ENCODE results near the gene CELF2. TPM values are rescaled to one million over a fixed set of nuclear protein-coding genes. Genes with fewer than 3 reads are reported as not detected.

The CELF2 gene
- total and polyA plus RNA-seq, 9 of the 15 experiments (the other 6 are each of a cell fraction or from before 2014, with no cell fraction given): 4.0 to 20.3 (median 11.1) TPM

- ChIA-PET CTCF (ENCODE audit: low intra/inter-chr PET ratio) (no interaction called here), POLR2A (no interaction called here)
- Histone ChIP-seq H3K36me3 (ENCODE audit: control insufficient read depth, insufficient read depth, low read length) (no peaks in the 10 kb centered on the region), H4K20me1 (replicated peaks; ENCODE audit: control insufficient read depth, insufficient read depth, low read length) (no peaks in the 10 kb centered on the region), H3K27ac (ENCODE audit: extremely low read depth, low read depth, low read length) (no peak overlapping the region), H3K4me1 (replicated peaks in 1 of 2; ENCODE audit: control insufficient read depth in 2 of 2, insufficient read depth in 2 of 2, low read length in 2 of 2) (no peaks in the 10 kb centered on the region), H3K9me1 (ENCODE audit: control insufficient read depth, insufficient read depth, low read length) (no peaks in the 10 kb centered on the region), H3K9me3 (replicated peaks; ENCODE audit: control insufficient read depth, insufficient read depth, low read depth, low read length) (no peaks in the 10 kb centered on the region), H2AFZ (ENCODE audit: low read depth, low read length) (no peak overlapping the region), H3K27me3 (ENCODE audit: control insufficient read depth in 2 of 2, insufficient read depth in 2 of 2, low read length in 2 of 2) (no peaks in the 10 kb centered on the region; a peak in 1 of 5 replicates), H3K4me3 (no peak overlapping the region), H3K4me2 (ENCODE audit: insufficient read depth, low read length) (no peak overlapping the region), H3K79me2 (ENCODE audit: control insufficient read depth, insufficient read depth, low read length) (no peaks in the 10 kb centered on the region), H3K9ac (ENCODE audit: insufficient read depth in 1 of 2, low read depth in 2 of 2, low read length in 2 of 2) (no peak overlapping the region)
- FAIRE-seq (no peak), DNase-seq (ENCODE audit: extremely low read depth in 1 of 4, low spot score in 3 of 4) (no peak), ATAC-seq (no peak)
- WGBS (ENCODE audit: insufficient coverage, low coverage, missing lambda C conversion rate): under 1% methylated on average over 6 of the region's 6 CpGs
- intact Hi-C loops (cut with micrococcal nuclease): no loop called here
- in situ Hi-C loops (cut with MboI): no loop called here
- no TSS peak for BruUV-seq (replicated peaks)
- TF ChIP-seq GTF3C2 (IDR thresholded peaks at IDR 0.05; ENCODE audit: borderline replicate concordance, extremely low read depth, insufficient read length): no peak
- no peak for TF ChIP-seq ZNF707 (CRISPR knock-in tag; conservative IDR thresholded peaks at IDR 0.05)
- TF ChIP-seq KDM5B (IDR thresholded peaks at IDR 0.05; ENCODE audit: insufficient replicate concordance, low read depth, low read length): no peak
- no peak for TF ChIP-seq ATF1 (CRISPR knock-in tag; IDR thresholded peaks at IDR 0.05)
- no peak for TF ChIP-seq ATF1 (tag; IDR thresholded peaks at IDR 0.05)
- TF ChIP-seq, protein P1, sequence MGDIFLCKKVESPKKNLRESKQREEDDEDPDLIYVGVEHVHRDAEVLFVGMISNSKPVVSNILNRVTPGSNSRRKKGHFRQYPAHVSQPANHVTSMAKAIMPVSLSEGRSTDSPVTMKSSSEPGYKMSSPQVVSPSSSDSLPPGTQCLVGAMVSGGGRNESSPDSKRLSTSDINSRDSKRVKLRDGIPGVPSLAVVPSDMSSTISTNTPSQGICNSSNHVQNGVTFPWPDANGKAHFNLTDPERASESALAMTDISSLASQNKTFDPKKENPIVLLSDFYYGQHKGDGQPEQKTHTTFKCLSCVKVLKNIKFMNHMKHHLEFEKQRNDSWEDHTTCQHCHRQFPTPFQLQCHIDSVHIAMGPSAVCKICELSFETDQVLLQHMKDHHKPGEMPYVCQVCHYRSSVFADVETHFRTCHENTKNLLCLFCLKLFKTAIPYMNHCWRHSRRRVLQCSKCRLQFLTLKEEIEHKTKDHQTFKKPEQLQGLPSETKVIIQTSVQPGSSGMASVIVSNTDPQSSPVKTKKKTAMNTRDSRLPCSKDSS (IDR thresholded peaks at IDR 0.05; ENCODE audit: low read depth, partially characterized antibody): no peak
- TF ChIP-seq ZNF146 (CRISPR knock-in tag; IDR thresholded peaks at IDR 0.05; ENCODE audit: unreplicated experiment): no peak
- TF ChIP-seq, protein P2, sequence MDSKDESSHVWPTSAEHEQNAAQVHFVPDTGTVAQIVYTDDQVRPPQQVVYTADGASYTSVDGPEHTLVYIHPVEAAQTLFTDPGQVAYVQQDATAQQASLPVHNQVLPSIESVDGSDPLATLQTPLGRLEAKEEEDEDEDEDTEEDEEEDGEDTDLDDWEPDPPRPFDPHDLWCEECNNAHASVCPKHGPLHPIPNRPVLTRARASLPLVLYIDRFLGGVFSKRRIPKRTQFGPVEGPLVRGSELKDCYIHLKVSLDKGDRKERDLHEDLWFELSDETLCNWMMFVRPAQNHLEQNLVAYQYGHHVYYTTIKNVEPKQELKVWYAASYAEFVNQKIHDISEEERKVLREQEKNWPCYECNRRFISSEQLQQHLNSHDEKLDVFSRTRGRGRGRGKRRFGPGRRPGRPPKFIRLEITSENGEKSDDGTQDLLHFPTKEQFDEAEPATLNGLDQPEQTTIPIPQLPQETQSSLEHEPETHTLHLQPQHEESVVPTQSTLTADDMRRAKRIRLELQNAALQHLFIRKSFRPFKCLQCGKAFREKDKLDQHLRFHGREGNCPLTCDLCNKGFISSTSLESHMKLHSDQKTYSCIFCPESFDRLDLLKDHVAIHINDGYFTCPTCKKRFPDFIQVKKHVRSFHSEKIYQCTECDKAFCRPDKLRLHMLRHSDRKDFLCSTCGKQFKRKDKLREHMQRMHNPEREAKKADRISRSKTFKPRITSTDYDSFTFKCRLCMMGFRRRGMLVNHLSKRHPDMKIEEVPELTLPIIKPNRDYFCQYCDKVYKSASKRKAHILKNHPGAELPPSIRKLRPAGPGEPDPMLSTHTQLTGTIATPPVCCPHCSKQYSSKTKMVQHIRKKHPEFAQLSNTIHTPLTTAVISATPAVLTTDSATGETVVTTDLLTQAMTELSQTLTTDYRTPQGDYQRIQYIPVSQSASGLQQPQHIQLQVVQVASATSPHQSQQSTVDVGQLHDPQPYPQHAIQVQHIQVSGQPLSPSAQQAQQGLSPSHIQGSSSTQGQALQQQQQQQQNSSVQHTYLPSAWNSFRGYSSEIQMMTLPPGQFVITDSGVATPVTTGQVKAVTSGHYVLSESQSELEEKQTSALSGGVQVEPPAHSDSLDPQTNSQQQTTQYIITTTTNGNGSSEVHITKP (IDR thresholded peaks at IDR 0.05; ENCODE audit: partially characterized antibody): no peak
- TF ChIP-seq ZNF354B (CRISPR knock-in tag; IDR thresholded peaks at IDR 0.05): no peak
- TF ChIP-seq SOX6 (IDR thresholded peaks at IDR 0.05): no peak
- TF ChIP-seq MCM7 (IDR thresholded peaks at IDR 0.05): no peak
- no peak for TF ChIP-seq GATAD2A (IDR thresholded peaks at IDR 0.05)
- TF ChIP-seq ZNF324 (CRISPR knock-in tag; IDR thresholded peaks at IDR 0.05): no peak
These were observed 30.6 kb upstream of the CELF2 start for GRCh38 chr10:10987111-10987510.

Data from K562 (cell line).